ENCODE data around the gene EPM2A.

Gene EPM2A

GRCh38 chr6:145603991-145604390 lies 131.3 kb downstream of the EPM2A start:
- no peak for DNase-seq (ENCODE audit: low read depth in 2 of 2, low spot score in 1 of 2)

DNA sequence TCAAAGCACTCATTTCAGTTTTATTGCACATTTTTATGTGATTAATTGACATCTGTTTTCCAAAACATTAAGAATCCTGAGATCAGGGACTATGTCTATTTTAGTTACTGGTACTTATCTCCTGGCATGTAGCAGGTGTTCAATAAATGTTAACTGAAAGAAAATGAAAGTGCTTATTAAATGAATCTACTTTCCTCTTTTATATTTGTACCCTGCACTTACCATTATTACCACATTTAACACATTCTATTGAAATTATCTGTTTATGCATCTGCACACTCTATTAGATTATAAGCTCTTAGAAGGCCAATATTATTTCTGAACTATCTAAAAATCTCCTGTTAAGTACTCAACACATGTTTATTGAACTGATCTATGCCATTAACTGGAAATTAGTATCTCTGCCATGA lies 131.9 kb downstream of the EPM2A start:
- DNase-seq (ENCODE audit: low read depth in 2 of 2, low spot score in 1 of 2): no peak

DNA sequence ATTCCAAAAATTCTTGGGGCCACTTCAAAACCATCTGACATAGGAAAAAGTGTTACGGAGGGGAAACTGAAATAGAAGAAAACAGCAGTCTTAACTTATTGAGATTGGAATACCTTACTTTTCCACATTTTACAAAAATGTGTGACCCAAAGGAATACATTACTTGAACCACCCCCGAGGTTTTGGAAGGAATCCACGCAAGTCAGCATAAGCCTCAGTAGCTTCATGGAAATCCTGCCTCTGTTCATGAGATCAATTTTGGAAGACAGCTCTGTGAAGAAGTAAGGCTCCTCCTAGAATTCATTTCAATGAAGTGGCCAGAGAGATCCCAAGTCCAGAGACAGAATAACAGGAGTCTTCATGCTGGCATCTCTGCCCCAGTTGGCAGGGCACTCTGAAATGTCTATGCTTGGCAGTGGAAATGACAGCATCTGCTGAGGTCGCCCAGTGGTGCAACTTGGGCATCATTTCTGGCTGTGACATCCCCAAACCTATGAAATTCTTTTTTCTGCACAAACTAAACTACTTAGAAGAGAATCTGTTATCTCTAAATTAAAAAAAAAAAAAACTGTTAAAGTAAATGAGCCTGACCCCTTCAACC lies 132.5 kb downstream of the EPM2A start:
- no peak for DNase-seq (ENCODE audit: low read depth in 2 of 2, low spot score in 1 of 2)

- no peak for DNase-seq (ENCODE audit: low read depth in 2 of 2, low spot score in 1 of 2)
These were observed 133.9 kb downstream of the EPM2A start for GRCh38 chr6:145601397-145601796.

DNA sequence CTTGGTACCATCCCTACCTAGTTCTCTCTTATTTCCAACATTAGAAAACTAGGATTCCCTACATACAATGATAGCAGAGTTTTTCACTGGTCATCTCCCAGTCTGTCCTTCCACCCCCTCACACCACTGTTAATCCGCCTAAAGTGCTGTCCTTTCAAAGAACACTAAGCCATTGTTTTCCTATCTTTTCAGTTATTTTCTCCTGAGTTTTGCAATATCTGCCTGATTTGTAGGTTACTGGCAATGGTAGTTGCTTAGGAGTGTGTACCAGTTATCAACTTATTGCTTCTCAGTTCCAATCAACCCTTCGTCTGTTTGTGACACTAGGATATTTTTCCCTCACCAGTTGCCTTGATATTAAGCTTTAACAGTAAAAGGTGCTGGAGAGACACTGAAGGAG lies 135.0 kb downstream of the EPM2A start:
- DNase-seq (ENCODE audit: low read depth in 2 of 2, low spot score in 1 of 2): no peak

DNA sequence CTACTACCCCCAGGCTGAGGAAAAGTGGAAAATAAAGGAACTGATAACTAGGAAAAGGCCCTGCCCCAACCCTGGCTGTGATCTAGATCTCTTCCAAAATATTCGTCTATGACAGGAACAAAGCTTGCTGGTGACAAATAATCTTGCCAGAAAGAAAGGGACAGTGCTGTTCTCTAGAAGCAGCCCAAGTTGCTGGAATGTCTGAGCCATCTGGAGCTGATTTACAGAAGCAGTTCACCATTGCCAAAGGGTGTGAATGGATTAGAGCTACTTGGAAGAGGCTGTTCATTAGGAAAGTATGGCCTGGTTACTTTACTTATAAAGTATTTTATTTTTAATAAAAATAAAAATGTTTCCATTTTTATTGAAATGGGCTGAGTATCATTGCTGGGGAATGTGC lies 146.3 kb downstream of the EPM2A start:
- DNase-seq (ENCODE audit: low read depth in 2 of 2, low spot score in 1 of 2): no peak

GRCh38 chr6:145587334-145587733 lies 148.0 kb downstream of the EPM2A start:
- no peak for DNase-seq (ENCODE audit: low read depth in 2 of 2, low spot score in 1 of 2)

- DNase-seq (ENCODE audit: low read depth in 2 of 2, low spot score in 1 of 2): no peak
These were observed 151.6 kb downstream of the EPM2A start for GRCh38 chr6:145583753-145584152.
